Upper lobe of right lung (tissue), 1 donor: ENCODE measurements around the gene SPARC. TPM values are rescaled to one million over a fixed set of nuclear protein-coding genes. Genes with fewer than 3 reads are reported as not detected.

ENCODE experiments used
- ATAC-seq: fragments of 200-7000 bp; cut with Tn5 transposase; one replicate; pipeline ENCODE4 v1.9.1; 2020; ENCODE audit warnings: mild to moderate bottlenecking, moderate library complexity
- DNase-seq: peaks from one replicate; pipeline ENCODE4 v3.0.0-alpha.2; 2020
- H3K27ac ChIP-seq: fragments of 200-600 bp; one replicate; pipeline ENCODE4 v1.8.0; 2022
- H3K27me3 ChIP-seq: fragments of 200-600 bp; one replicate; pipeline ENCODE4 v1.8.0; 2022; ENCODE audit warnings: mild to moderate bottlenecking
- H3K36me3 ChIP-seq: fragments of 200-600 bp; one replicate; pipeline ENCODE4 v1.8.0; 2022
- H3K4me1 ChIP-seq: fragments of 200-600 bp; one replicate; pipeline ENCODE4 v1.8.0; 2022
- H3K4me3 ChIP-seq: fragments of 200-600 bp; one replicate; pipeline ENCODE4 v1.8.0; 2022; ENCODE audit warnings: mild to moderate bottlenecking
- H3K9me3 ChIP-seq: fragments of 200-600 bp; one replicate; pipeline ENCODE4 v1.8.0; 2022
- intact Hi-C: fragments of 100-400 bp; cut with DNase I; formaldehyde crosslinking; loops from one replicate; pipeline ENCODE4 v1.11.0; 2022
- total RNA-seq: library from RNA; stranded (reverse); fragmentation: NEBNext Ultra II Directional; extraction: Animal tissue kit (Norgen Biotek cat#: 25700); gene quantifications from one replicate; pipeline ENCODE4 v1.2.1, GENCODE V29; 2021
- TF ChIP-seq, protein P1 (sequence below): fragments of 200-600 bp; IDR thresholded peaks from one replicate; pipeline ENCODE4 v1.8.0; 2022; ENCODE audit warnings: antibody characterized with exemption
- donor health status: DM: no; HTN: yes; CAD: no; lungs with severe emphysema.

Gene SPARC
- total RNA-seq, 1 donor from 2014 or later = 1,248 TPM

DNA sequence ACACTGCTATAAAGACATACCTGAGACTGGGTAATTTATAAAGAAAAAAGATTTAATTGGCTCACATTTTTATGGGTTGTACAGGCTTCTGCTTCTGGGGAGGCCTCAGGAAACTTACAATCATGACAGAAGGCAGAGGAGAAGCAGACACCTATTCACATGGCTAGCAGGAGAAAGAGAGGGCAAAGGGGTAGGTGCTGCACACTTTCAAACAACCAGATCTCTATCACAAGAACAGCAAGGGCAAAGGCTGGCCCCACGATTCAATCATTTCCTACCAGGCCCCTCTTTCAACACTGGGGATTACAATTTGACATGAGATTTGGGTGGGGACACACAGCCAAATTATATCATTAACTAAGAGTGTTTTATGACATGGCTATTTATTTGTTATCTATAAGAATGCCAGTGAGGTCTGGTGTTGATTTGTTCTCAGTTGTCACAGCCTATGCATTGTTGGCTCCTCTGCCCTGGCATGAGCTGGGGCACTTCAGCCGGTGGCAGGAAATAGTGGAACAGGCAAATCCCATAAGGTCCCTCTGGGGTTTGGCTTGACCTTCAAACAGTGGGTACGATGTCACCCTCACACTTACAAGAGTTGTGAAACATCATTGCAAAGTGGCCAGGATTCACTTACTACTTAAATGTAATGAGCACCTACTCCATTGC, 44.1 kb downstream of the SPARC start:
- TF ChIP-seq, protein P1, sequence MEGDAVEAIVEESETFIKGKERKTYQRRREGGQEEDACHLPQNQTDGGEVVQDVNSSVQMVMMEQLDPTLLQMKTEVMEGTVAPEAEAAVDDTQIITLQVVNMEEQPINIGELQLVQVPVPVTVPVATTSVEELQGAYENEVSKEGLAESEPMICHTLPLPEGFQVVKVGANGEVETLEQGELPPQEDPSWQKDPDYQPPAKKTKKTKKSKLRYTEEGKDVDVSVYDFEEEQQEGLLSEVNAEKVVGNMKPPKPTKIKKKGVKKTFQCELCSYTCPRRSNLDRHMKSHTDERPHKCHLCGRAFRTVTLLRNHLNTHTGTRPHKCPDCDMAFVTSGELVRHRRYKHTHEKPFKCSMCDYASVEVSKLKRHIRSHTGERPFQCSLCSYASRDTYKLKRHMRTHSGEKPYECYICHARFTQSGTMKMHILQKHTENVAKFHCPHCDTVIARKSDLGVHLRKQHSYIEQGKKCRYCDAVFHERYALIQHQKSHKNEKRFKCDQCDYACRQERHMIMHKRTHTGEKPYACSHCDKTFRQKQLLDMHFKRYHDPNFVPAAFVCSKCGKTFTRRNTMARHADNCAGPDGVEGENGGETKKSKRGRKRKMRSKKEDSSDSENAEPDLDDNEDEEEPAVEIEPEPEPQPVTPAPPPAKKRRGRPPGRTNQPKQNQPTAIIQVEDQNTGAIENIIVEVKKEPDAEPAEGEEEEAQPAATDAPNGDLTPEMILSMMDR = no peak
- no peak for ATAC-seq
- intact Hi-C loops = no loop called here

DNA sequence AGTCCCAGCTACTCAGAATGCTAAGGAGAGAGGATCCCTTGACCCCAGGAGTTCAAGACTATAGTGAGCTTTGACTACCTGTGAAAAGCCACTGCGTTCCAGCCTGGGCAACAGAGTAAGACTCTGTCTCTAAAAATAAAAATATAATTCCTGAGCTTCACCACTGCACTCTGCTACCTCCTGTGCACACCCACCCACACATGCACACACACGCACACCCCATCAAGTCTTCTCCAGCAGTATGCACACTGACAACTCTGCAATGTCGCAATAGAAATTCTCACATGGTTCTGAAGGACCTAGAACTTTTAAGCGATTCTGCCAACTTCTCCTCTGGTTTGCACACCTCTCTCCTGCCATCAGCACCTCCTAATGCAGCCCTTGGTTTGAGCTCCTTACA, 48.1 kb downstream of the SPARC start:
- no peaks in the 10 kb centered on the region for H3K27me3 ChIP-seq
- intact Hi-C loops = no loop called here
- no peak overlapping the region for H3K4me3 ChIP-seq
- H3K9me3 ChIP-seq = no peaks in the 10 kb centered on the region
- no peak overlapping the region for H3K27ac ChIP-seq
- no peaks in the 10 kb centered on the region for H3K36me3 ChIP-seq
- TF ChIP-seq, protein P1 = no peak
- no peaks in the 10 kb centered on the region for H3K4me1 ChIP-seq
- ATAC-seq (no peak), DNase-seq (no peak)

More for the DNA sequence above, 44.1 kb downstream of the SPARC start:
- Histone ChIP-seq H3K4me1 (no peaks in the 10 kb centered on the region), H3K27me3 (no peaks in the 10 kb centered on the region), H3K4me3 (no peak overlapping the region), H3K27ac (no peak overlapping the region), H3K9me3 (no peaks in the 10 kb centered on the region), H3K36me3 (no peaks in the 10 kb centered on the region)
- no peak for DNase-seq

DNA sequence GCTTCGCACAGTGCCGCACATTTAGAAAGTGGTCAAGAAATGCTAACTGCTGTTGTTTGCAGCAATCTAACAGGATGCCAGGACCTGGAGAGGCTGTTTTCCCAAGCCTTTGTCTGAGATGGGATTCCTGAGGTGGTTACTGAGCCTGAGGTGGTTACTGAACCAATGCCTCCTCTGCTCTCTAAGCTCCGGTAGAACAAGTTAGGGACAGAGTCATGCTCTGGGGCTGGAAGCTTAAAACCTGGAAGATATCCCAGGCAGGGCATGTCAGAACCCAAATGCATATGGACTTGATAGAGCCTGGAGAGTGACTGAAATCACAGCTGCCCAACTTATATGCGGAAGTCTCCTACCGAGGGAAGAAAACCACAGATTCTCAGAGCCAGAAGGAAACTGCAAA, 49.0 kb downstream of the SPARC start:
- DNase-seq (no peak), ATAC-seq (no peak)
- Histone ChIP-seq H3K27ac (no peak overlapping the region), H3K27me3 (no peaks in the 10 kb centered on the region), H3K36me3 (no peaks in the 10 kb centered on the region), H3K4me3 (no peak overlapping the region), H3K9me3 (no peaks in the 10 kb centered on the region), H3K4me1 (no peaks in the 10 kb centered on the region)
- TF ChIP-seq, protein P1 = no peak
- intact Hi-C loops = no loop called here

DNA sequence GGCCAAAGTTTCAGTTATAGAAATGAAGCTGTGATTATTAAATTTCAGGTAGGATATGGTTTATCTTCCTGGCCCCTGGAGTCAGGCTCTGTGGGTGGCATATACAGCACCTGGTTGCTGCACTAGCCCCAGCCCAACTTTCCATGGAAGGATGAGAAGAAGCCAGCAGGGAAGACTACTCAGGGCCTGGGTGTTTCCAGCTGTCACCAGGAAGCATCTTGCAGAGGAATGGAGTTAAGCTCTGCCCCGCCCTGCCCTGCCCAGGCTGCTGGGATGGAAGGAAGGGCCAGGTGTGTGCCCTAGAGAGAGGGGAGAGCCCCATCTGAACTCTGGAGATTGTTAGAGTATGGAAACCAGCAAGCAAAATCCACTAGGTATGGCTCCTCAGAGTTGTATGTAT, 52.8 kb downstream of the SPARC start:
- Histone ChIP-seq H3K4me1 (no peaks in the 10 kb centered on the region), H3K27ac (no peak overlapping the region), H3K27me3 (no peaks in the 10 kb centered on the region), H3K36me3 (no peaks in the 10 kb centered on the region), H3K9me3 (no peaks in the 10 kb centered on the region), H3K4me3 (no peak overlapping the region)
- TF ChIP-seq, protein P1 = no peak
- DNase-seq (no peak), ATAC-seq (no peak)
- intact Hi-C loops = no loop called here

DNA sequence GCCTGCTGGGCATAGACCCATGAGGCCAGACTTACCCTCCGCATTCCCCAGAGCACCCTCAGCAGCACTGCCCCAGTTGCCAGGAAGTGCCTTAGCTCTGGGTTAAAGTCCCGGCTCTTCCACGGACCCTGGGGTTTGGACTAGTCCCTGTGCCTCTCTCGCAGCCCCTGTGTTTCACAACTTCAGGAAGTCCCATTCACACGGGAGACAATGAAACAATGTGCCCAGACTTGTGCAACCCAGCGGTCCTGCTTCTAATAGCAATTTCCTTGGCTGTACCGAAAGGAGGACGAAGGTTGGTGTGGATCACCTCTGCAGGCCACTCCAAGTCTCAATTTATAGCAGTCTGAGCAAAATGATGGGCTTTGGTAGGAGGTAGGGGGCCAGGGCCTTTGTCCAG, 53.8 kb downstream of the SPARC start:
- intact Hi-C loops = no loop called here
- no peak for DNase-seq
- Histone ChIP-seq H3K4me1 (no peaks in the 10 kb centered on the region), H3K4me3 (no peak overlapping the region), H3K27me3 (no peaks in the 10 kb centered on the region), H3K36me3 (no peaks in the 10 kb centered on the region), H3K27ac (no peak overlapping the region), H3K9me3 (no peaks in the 10 kb centered on the region)
- ATAC-seq = no peak
- TF ChIP-seq, protein P1 = no peak

DNA sequence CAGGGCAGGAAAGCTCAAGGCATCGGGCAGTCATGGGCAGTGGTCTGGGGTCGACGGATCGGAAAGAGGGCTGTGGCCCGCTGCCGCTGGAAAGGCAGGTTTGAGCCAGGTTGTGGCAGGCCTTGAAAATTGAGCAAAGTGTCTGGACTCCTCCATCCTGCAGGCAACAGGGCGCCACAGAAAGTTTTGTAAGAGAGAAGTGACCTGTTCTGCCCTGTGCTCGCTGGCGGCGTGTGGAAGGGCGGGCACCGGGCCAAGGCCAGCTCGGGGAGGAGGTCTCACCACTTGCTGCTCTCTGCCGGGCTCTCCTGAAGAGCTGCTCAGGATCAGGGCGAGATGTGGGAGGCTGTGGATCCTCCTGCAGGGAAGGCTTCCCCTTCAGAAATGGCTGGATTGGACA, 54.2 kb downstream of the SPARC start:
- no peaks in the 10 kb centered on the region for H3K27me3 ChIP-seq
- H3K4me3 ChIP-seq = no peak overlapping the region
- no peaks in the 10 kb centered on the region for H3K4me1 ChIP-seq
- no peaks in the 10 kb centered on the region for H3K9me3 ChIP-seq
- intact Hi-C loops = no loop called here
- no peaks in the 10 kb centered on the region for H3K36me3 ChIP-seq
- H3K27ac ChIP-seq = no peak overlapping the region
- ATAC-seq (peak; percentile 29), DNase-seq (no peak)
- TF ChIP-seq, protein P1 = no peak
